GM23338 (cell line): ENCODE data around the gene C1QTNF1. TPM values are rescaled to one million over a fixed set of nuclear protein-coding genes. Genes with fewer than 3 reads are reported as not detected.

Source experiments
- ATAC-seq: fragments of 200-7000 bp; cut with Tn5 transposase; 3 replicates; pipeline ENCODE4 v1.9.1; 2020
- DNase-seq: peaks from one replicate; pipeline ENCODE4 v3.0.0-alpha.2; 2015; ENCODE audit warnings: low spot score
- H2AFZ ChIP-seq: fragments of 200-600 bp; sonication (generic); 2 replicates; pipeline ENCODE4 v1.8.0; 2016; ENCODE audit warnings: antibody characterized with exemption, mild to moderate bottlenecking, moderate library complexity
- H3F3A ChIP-seq: fragments of 200-600 bp; sonication (generic); replicated peaks from 2 replicates; pipeline ENCODE4 v1.8.0; 2017; ENCODE audit warnings: antibody characterized with exemption, mixed run types, low read depth
- H3K27ac ChIP-seq: fragments of 200-600 bp; sonication (generic); 2 replicates; pipeline ENCODE4 v1.6.1; 2016; ENCODE audit warnings: low read depth
- H3K27me3 ChIP-seq: fragments of 200-600 bp; sonication (generic); 2 replicates; pipeline ENCODE4 v1.8.0; 2016; ENCODE audit warnings: mild to moderate bottlenecking, mixed run types, moderate library complexity; ENCODE audit not compliant: insufficient read depth
- H3K36me3 ChIP-seq: fragments of 200-600 bp; sonication (generic); 2 replicates; pipeline ENCODE4 v1.8.0; 2016; ENCODE audit warnings: mild to moderate bottlenecking; ENCODE audit not compliant: insufficient read depth
- H3K4me1 ChIP-seq: fragments of 200-600 bp; sonication (generic); 2 replicates; pipeline ENCODE4 v1.8.0; 2016; ENCODE audit warnings: mild to moderate bottlenecking, moderate library complexity; ENCODE audit not compliant: insufficient read depth
- H3K4me2 ChIP-seq: fragments of 200-600 bp; sonication (generic); 2 replicates; pipeline ENCODE4 v1.7.1; 2017; ENCODE audit warnings: mixed run types
- H3K4me3 ChIP-seq: fragments of 200-600 bp; sonication (generic); 2 replicates; pipeline ENCODE4 v1.6.1; 2016; ENCODE audit warnings: mixed run types
- H3K79me2 ChIP-seq: fragments of 200-600 bp; sonication (generic); replicated peaks from 2 replicates; pipeline ENCODE4 v1.8.0; 2017; ENCODE audit warnings: mild to moderate bottlenecking; ENCODE audit not compliant: insufficient read depth
- H3K9me2 ChIP-seq: fragments of 200-600 bp; sonication (generic); 2 replicates; pipeline ENCODE4 v1.8.0; 2017; ENCODE audit not compliant: insufficient read depth
- H4K20me1 ChIP-seq: fragments of 200-600 bp; sonication (generic); replicated peaks from 2 replicates; pipeline ENCODE4 v1.8.0; 2017; ENCODE audit warnings: mild to moderate bottlenecking; ENCODE audit not compliant: insufficient read depth
- H3K27ac Mint-ChIP-seq: 2 replicates; pipeline ENCODE4 v1.8.0; 2020; ENCODE audit warnings: inconsistent platforms, mild to moderate bottlenecking, moderate library complexity, mixed read lengths
- H3K27me3 Mint-ChIP-seq: 3 replicates; pipeline ENCODE4 v1.8.0; 2022; ENCODE audit warnings: low read depth, mild to moderate bottlenecking, moderate library complexity, mixed read lengths, inconsistent platforms; ENCODE audit not compliant: insufficient read depth, poor library complexity
- H3K36me3 Mint-ChIP-seq: 3 replicates; pipeline ENCODE4 v1.8.0; 2021; ENCODE audit warnings: low read depth, mild to moderate bottlenecking, inconsistent platforms, moderate library complexity, mixed read lengths
- H3K4me1 Mint-ChIP-seq: 3 replicates; pipeline ENCODE4 v1.8.0; 2020; ENCODE audit warnings: mild to moderate bottlenecking, inconsistent platforms, mixed read lengths
- H3K4me3 Mint-ChIP-seq: 3 replicates; pipeline ENCODE4 v1.8.0; 2021; ENCODE audit warnings: moderate library complexity, mild to moderate bottlenecking, inconsistent platforms, mixed read lengths
- H3K9me3 Mint-ChIP-seq: 3 replicates; pipeline ENCODE4 v1.8.0; 2020; ENCODE audit warnings: moderate library complexity, mild to moderate bottlenecking, inconsistent platforms, mixed read lengths
- CREB1 ChIP-seq: fragments of 250-450 bp; sonication (Bioruptor Pico); IDR thresholded peaks from 2 replicates; pipeline ENCODE4 v1.5.0; 2020; ENCODE audit warnings: low read depth, mild to moderate bottlenecking, moderate library complexity
- CTCF ChIP-seq, 2 experiments: fragments of 200-600 bp in 1 of 2; sonication (generic) in 1 of 2; conservative IDR thresholded peaks; 2 replicates each; pipeline versions ENCODE4 v1.5.1 to v1.6.1; 2016 to 2017; ENCODE audit warnings: antibody characterized with exemption in 2 of 2, low read depth in 2 of 2, mild to moderate bottlenecking in 2 of 2, moderate library complexity in 1 of 2
- ETS1 ChIP-seq: IDR thresholded peaks from 2 replicates; pipeline ENCODE4 v1.6.1; 2016; ENCODE audit warnings: antibody characterized with exemption
- EZH2 ChIP-seq: fragments of 200-600 bp; sonication (generic); IDR thresholded peaks from one replicate; pipeline ENCODE4 v1.8.0; 2017; ENCODE audit warnings: antibody characterized with exemption, mild to moderate bottlenecking, low read depth; ENCODE audit not compliant: unreplicated experiment
- EZH2phosphoT487 ChIP-seq: fragments of 200-600 bp; sonication (generic); IDR thresholded peaks from one replicate; pipeline ENCODE4 v1.8.1; 2018; ENCODE audit warnings: antibody characterized with exemption; ENCODE audit not compliant: unreplicated experiment
- JUNB ChIP-seq: IDR thresholded peaks from one replicate; pipeline ENCODE4 v1.6.1; 2016; ENCODE audit warnings: antibody characterized with exemption; ENCODE audit not compliant: unreplicated experiment
- NANOG ChIP-seq: IDR thresholded peaks from 2 replicates; pipeline ENCODE4 v1.6.1; 2016; ENCODE audit warnings: antibody characterized with exemption, borderline replicate concordance
- POLR2AphosphoS5 ChIP-seq: IDR thresholded peaks from 2 replicates; pipeline ENCODE4 v1.6.1; 2016; ENCODE audit warnings: antibody characterized with exemption, low read depth
- STAT1 ChIP-seq: IDR thresholded peaks from one replicate; pipeline ENCODE4 v1.6.1; 2016; ENCODE audit warnings: antibody characterized with exemption; ENCODE audit not compliant: unreplicated experiment
- ZNF114 ChIP-seq: fragments of 250-450 bp; sonication (Bioruptor Pico); IDR thresholded peaks from 2 replicates; pipeline ENCODE4 v1.5.0; 2020; ENCODE audit warnings: mild to moderate bottlenecking, moderate library complexity
- ZNF331 ChIP-seq: fragments of 250-450 bp; sonication (Bioruptor Pico); IDR thresholded peaks from 2 replicates; pipeline ENCODE4 v1.5.0; 2020; ENCODE audit warnings: low read depth, mild to moderate bottlenecking, moderate library complexity
- polyA plus RNA-seq: library from polyadenylated mRNA; unstranded; fragments of >200 nt; fragmentation: Nextera tagmentation; extraction: Ambion mirVana; gene quantifications from 2 replicates; pipeline ENCODE4 v1.2.1, GENCODE V29; 2016
- total RNA-seq: library from RNA; depleted of rRNA; stranded (reverse); fragments of >200 nt; shearing (Covaris generic); gene quantifications from 2 replicates; pipeline ENCODE4 v1.2.3, GENCODE V29; 2014

The C1QTNF1 gene
- total and polyA plus RNA-seq, 2 experiments from 2014 or later = 1.1 to 1.9 TPM

GRCh38 chr17:79042421-79043190 is 18.6 kb downstream of the C1QTNF1 start:
- Mint-ChIP-seq H3K9me3 (peaks cover 5% of the 10 kb centered on the region; the same call in 1 of the 3 replicates), H3K27ac (no peak overlapping the region), H3K4me1 (no peaks in the 10 kb centered on the region; the same call in 2 of the 3 replicates), H3K4me3 (no peak overlapping the region), H3K36me3 (no peaks in the 10 kb centered on the region; the same call in 2 of the 3 replicates), H3K27me3 (peaks cover 12% of the 10 kb centered on the region)
- no peak overlapping the region for H3K4me2 ChIP-seq
- no peaks in the 10 kb centered on the region for H3K4me1 ChIP-seq
- H3K27ac ChIP-seq = no peak overlapping the region
- no peaks in the 10 kb centered on the region for H3K36me3 ChIP-seq
- ATAC-seq (peak; percentile 86), DNase-seq (peak; percentile 88)
- no peaks in the 10 kb centered on the region for H3K9me2 ChIP-seq
- no peak overlapping the region for H2AFZ ChIP-seq
- H3F3A ChIP-seq = peaks cover 9% of the 10 kb centered on the region
- H3K4me3 ChIP-seq = no peak overlapping the region
- no peaks in the 10 kb centered on the region for H4K20me1 ChIP-seq
- H3K79me2 ChIP-seq = no peaks in the 10 kb centered on the region
- no peaks in the 10 kb centered on the region for H3K27me3 ChIP-seq
- TF ChIP-seq CTCF (conservative IDR thresholded peaks at IDR 0.05; ENCODE audit: low read depth in 2 of 2) (peak; percentile 92 to 93), ZNF331 (no peak)

- H3K36me3 Mint-ChIP-seq = no peaks in the 10 kb centered on the region; the same call in 2 of the 3 replicates
- H4K20me1 ChIP-seq = no peaks in the 10 kb centered on the region
- no peaks in the 10 kb centered on the region; the same call in 2 of the 3 replicates for H3K4me1 Mint-ChIP-seq
- no peak overlapping the region for H3K27ac Mint-ChIP-seq
- no peaks in the 10 kb centered on the region for H3K36me3 ChIP-seq
- no peaks in the 10 kb centered on the region for H3K4me1 ChIP-seq
- H3K4me2 ChIP-seq = no peak overlapping the region
- H3F3A ChIP-seq = peaks cover 9% of the 10 kb centered on the region
- H3K27me3 ChIP-seq = no peaks in the 10 kb centered on the region
- ATAC-seq = no peak
- no peak overlapping the region for H3K27ac ChIP-seq
- H3K4me3 Mint-ChIP-seq = no peak overlapping the region
- H3K27me3 Mint-ChIP-seq = peaks cover 12% of the 10 kb centered on the region
- no peak for DNase-seq
- no peaks in the 10 kb centered on the region for H3K9me2 ChIP-seq
- no peaks in the 10 kb centered on the region for H3K79me2 ChIP-seq
- no peak overlapping the region for H2AFZ ChIP-seq
- H3K9me3 Mint-ChIP-seq = peaks cover 5% of the 10 kb centered on the region; the same call in 1 of the 3 replicates
- H3K4me3 ChIP-seq = no peak overlapping the region
- TF ChIP-seq EZH2phosphoT487 (no peak), ZNF114 (CRISPR knock-in tag) (no peak), NANOG (no peak), POLR2AphosphoS5 (no peak), JUNB (no peak), ETS1 (no peak), EZH2 (no peak), ZNF331 (no peak), CREB1 (no peak), STAT1 (no peak), CTCF (conservative IDR thresholded peaks at IDR 0.05; ENCODE audit: low read depth in 2 of 2) (no peak)
These were observed 19.4 kb downstream of the C1QTNF1 start for GRCh38 chr17:79043191-79043930.
